Measurements from ENCODE around the gene RNF220. TPM values are rescaled to one million over a fixed set of nuclear protein-coding genes. Genes with fewer than 3 reads are reported as not detected.

RNF220 gene
- total RNA-seq, 1 experiment from 2014 or later = 68.7 TPM

GRCh38 chr1:44608141-44608540 is 203.1 kb downstream of the RNF220 start:
- no peak for DNase-seq
- peaks cover 72% of the 10 kb centered on the region for H3K27me3 Mint-ChIP-seq (ENCODE audit: unreplicated experiment)
- H3K4me3 Mint-ChIP-seq (ENCODE audit: low read depth, unreplicated experiment) = no peak overlapping the region
- H3K36me3 Mint-ChIP-seq (ENCODE audit: insufficient read depth, unreplicated experiment) = no peaks in the 10 kb centered on the region
- no peaks in the 10 kb centered on the region for H3K4me1 Mint-ChIP-seq (ENCODE audit: low read depth, unreplicated experiment)
- intact Hi-C loops (cut with micrococcal nuclease; ENCODE audit: unreplicated experiment) = no loop called here
- CTCF ChIA-PET = interaction anchor here (2.7 kb wide), 1 partner anchor 44 kb away, joined by 12 read pairs; no protein-coding TSS in a partner anchor
- TF ChIP-seq, protein P1, sequence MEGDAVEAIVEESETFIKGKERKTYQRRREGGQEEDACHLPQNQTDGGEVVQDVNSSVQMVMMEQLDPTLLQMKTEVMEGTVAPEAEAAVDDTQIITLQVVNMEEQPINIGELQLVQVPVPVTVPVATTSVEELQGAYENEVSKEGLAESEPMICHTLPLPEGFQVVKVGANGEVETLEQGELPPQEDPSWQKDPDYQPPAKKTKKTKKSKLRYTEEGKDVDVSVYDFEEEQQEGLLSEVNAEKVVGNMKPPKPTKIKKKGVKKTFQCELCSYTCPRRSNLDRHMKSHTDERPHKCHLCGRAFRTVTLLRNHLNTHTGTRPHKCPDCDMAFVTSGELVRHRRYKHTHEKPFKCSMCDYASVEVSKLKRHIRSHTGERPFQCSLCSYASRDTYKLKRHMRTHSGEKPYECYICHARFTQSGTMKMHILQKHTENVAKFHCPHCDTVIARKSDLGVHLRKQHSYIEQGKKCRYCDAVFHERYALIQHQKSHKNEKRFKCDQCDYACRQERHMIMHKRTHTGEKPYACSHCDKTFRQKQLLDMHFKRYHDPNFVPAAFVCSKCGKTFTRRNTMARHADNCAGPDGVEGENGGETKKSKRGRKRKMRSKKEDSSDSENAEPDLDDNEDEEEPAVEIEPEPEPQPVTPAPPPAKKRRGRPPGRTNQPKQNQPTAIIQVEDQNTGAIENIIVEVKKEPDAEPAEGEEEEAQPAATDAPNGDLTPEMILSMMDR (IDR thresholded peaks at IDR 0.05; ENCODE audit: unreplicated experiment) = no peak
- no peak overlapping the region for H3K27ac Mint-ChIP-seq (ENCODE audit: unreplicated experiment)
- no peaks in the 10 kb centered on the region for H3K9me3 Mint-ChIP-seq (ENCODE audit: low read depth, unreplicated experiment)
- BruUV-seq (replicated peaks) = no TSS peak

DNA sequence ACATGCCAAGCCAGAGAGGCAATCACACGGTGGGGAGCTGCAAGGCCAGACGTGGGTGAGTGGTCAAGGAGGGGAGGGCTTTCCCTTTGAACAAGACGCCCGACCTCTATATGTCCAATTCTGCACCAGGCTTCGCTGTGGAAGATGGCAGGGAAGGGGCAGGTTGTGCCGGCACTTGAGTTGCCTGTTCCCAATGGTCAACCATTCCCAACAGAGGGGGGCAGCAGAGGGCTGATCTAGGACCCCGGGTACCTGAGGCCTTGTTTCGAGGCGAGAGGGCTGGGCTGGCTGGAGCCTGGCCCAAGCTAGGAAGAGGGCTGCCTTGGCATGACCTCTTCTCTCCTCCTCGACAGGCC is 204.3 kb downstream of the RNF220 start:
- DNase-seq = peak; percentile 68
- BruUV-seq (replicated peaks) = no TSS peak
- TF ChIP-seq, protein P1 (IDR thresholded peaks at IDR 0.05; ENCODE audit: unreplicated experiment) = peak; percentile 38
- intact Hi-C loops (cut with micrococcal nuclease; ENCODE audit: unreplicated experiment) = loop anchor here (1.0 kb wide), 1 partner anchor 44 kb away; no protein-coding TSS in a partner anchor
- Mint-ChIP-seq H3K27me3 (ENCODE audit: unreplicated experiment) (peaks cover 78% of the 10 kb centered on the region), H3K36me3 (ENCODE audit: insufficient read depth, unreplicated experiment) (no peaks in the 10 kb centered on the region), H3K4me3 (ENCODE audit: low read depth, unreplicated experiment) (no peak overlapping the region), H3K9me3 (ENCODE audit: low read depth, unreplicated experiment) (no peaks in the 10 kb centered on the region), H3K4me1 (ENCODE audit: low read depth, unreplicated experiment) (no peaks in the 10 kb centered on the region), H3K27ac (ENCODE audit: unreplicated experiment) (no peak overlapping the region)
- CTCF ChIA-PET = interaction anchor here (0.8 to 2.7 kb wide), 2 partner anchors 39 to 43 kb away, joined by 3 to 12 read pairs; no protein-coding TSS in a partner anchor

- H3K36me3 Mint-ChIP-seq (ENCODE audit: insufficient read depth, unreplicated experiment) = no peaks in the 10 kb centered on the region
- H3K9me3 Mint-ChIP-seq (ENCODE audit: low read depth, unreplicated experiment) = no peaks in the 10 kb centered on the region
- no peak for DNase-seq
- no peaks in the 10 kb centered on the region for H3K4me1 Mint-ChIP-seq (ENCODE audit: low read depth, unreplicated experiment)
- no TSS peak for BruUV-seq (replicated peaks)
- CTCF ChIA-PET = interaction anchor here (0.8 to 2.7 kb wide), 2 partner anchors 38 to 43 kb away, joined by 3 to 12 read pairs; no protein-coding TSS in a partner anchor
- TF ChIP-seq, protein P1 (IDR thresholded peaks at IDR 0.05; ENCODE audit: unreplicated experiment) = no peak
- no peak overlapping the region for H3K27ac Mint-ChIP-seq (ENCODE audit: unreplicated experiment)
- peaks cover 84% of the 10 kb centered on the region for H3K27me3 Mint-ChIP-seq (ENCODE audit: unreplicated experiment)
- intact Hi-C loops (cut with micrococcal nuclease; ENCODE audit: unreplicated experiment) = loop anchor here (1.0 kb wide), 1 partner anchor 43 kb away; no protein-coding TSS in a partner anchor
- no peak overlapping the region for H3K4me3 Mint-ChIP-seq (ENCODE audit: low read depth, unreplicated experiment)
Measured at GRCh38 chr1:44609768-44610526, 204.9 kb downstream of the RNF220 start.

- intact Hi-C loops (cut with micrococcal nuclease; ENCODE audit: unreplicated experiment) = no loop called here
- no peak for DNase-seq
- CTCF ChIA-PET = interaction anchor here (2.7 kb wide), 1 partner anchor 42 kb away, joined by 12 read pairs; no protein-coding TSS in a partner anchor
- Mint-ChIP-seq H3K4me3 (ENCODE audit: low read depth, unreplicated experiment) (no peak overlapping the region), H3K36me3 (ENCODE audit: insufficient read depth, unreplicated experiment) (no peaks in the 10 kb centered on the region), H3K9me3 (ENCODE audit: low read depth, unreplicated experiment) (no peaks in the 10 kb centered on the region), H3K4me1 (ENCODE audit: low read depth, unreplicated experiment) (no peaks in the 10 kb centered on the region), H3K27me3 (ENCODE audit: unreplicated experiment) (peaks cover 90% of the 10 kb centered on the region), H3K27ac (ENCODE audit: unreplicated experiment) (no peak overlapping the region)
- TF ChIP-seq, protein P1 (IDR thresholded peaks at IDR 0.05; ENCODE audit: unreplicated experiment) = no peak
- BruUV-seq (replicated peaks) = no TSS peak
Measured at GRCh38 chr1:44610527-44611148, 205.6 kb downstream of the RNF220 start.
